ENCODE data around the gene TSPAN14. TPM values are rescaled to one million over a fixed set of nuclear protein-coding genes. Genes with fewer than 3 reads are reported as not detected.

TSPAN14 gene
- polyA plus RNA-seq, 12 donors: 30.9 to 65.8 (median 43.8) TPM; not detected in 1

DNA sequence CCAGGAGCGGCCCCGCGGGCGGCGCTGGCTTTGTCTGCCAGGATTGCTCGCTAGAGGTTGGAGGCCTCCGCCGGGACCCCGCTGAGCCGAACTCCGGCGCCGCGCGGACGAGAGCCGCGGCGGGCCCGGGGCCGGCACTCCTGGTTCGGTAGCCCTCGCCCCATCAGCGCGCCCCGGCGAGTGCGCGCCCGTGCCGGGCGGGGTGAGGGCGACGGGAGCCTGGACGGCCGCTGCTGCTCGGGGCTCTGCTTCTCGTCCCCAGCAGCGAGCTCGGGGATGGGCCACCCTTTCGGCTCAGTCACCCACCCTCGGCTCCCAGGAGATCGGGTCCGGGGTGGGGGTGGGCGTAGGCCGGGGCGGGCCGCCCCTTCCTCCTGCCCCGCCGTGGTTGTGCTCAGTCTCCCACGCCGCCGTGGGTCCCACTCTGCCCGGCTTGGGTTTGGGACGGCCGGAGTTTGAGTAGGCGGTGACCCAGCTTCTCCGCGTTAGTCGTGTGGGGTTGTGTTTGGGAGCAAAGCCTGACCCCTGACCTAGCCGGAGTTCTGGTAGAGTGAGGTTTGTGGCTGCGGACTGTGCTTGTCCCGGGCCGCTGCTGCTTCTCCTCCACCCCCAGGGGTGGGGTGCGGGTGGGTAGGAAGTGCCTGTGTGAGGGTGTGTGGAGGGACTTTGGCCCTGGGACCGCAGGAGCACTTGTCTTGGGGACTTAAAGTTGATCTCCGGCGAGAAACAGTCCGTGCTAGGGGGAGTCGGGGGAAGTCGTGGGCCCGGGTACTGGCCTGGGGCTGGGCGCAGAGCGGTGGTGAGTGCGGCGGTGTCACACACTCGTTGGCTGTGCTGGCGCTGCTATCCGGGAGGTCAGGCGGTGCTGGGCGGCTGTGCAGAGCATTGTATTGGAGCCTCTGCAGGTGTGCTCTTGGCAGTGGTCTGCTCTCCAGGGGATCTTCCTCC is 677 bp downstream of the TSPAN14 start:
- DNase-seq: peak; percentile 43

DNA sequence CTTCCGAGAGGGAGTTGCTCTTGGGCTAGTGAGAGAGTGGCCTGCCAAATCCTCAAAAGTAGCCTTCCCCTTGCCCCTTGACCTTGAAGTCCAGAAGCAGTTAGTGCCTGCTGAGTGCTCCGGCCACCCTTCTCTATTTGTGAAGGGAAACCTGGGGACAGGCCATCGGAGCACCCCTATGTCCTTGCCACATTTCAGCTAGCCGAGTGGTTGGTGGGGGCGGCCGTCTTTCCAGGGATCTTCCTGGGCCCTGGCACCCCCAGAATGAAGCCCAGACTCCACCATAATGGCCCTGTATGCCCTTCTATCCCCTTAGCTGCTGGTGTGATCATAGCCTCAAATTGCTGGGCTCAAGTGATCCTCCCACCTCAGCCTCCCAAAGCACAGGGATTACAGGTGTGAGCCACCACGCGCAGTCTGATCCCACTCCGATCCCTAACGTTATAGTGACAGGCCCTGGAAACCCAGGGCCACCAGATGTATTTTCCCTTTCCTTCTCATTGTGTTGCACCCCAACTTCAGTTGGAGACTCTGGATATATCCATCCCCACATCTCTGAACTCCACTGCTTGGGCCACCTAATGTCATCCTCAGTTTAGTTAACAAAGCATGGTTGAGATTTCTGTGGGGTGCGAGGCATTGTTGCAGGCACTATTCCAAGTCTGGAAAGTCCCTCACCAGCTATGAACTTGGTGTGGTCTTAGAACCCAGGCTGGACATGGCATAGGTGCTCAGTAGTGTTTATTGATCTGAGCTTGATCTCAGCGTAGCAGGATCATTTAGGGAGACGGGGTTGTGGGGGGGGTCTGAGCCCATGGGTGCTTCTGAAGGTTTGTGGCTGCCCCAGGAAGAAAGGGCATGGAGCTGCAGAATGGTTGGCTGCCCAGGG is 1.6 kb downstream of the TSPAN14 start:
- no peak for DNase-seq

DNA sequence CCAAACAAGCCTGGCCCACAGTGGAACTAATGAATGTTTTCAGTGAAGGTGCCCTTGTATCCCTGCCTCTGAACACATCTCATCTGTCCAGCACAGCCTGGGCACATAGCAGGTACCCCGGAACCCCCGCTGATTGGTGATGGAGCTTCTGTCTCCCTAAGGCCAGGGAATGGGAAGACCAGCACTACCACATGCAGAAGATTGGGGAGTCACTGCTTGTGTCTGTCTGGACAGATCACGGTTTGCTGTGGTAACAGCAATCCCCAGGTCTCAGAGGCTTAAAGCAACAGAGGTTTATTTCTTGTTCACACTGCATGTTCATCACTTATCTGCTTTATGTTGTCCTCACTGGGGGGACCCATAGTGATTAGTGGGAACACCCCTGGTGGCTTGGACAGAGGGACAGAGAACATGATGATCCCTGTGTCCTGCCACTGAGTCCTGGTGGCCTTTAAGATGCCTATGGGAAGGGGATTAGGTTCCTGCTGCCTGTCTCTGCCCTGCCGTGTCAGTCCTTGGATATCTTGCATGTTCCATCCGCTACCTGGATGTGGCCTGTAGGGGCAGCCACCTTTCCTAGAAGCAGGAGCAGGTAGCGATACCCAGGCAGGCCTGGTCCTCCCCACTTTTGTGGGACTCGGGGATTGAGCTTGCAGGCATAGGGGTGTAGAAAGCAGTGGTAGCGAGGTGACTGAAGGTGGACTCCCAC is 3.6 kb downstream of the TSPAN14 start:
- DNase-seq: no peak

DNA sequence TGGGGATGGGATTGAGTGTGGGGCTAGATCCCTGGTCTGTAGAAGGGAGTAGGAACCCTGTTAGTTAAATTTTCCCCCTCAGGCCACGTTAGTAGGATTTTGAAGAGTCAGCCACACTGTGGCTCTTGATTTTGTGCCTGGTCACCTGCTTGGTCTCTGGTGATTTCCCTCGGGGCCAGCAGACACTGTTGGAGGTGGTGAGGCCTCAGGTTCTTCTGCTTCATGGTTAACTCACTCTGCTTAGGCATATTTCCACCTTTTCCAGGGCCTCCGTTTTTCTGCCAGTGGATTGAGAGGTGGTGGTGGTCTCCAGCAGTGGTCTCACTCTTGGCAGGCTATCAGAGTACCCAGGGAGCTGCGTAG is 4.1 kb downstream of the TSPAN14 start:
- DNase-seq: no peak

DNA sequence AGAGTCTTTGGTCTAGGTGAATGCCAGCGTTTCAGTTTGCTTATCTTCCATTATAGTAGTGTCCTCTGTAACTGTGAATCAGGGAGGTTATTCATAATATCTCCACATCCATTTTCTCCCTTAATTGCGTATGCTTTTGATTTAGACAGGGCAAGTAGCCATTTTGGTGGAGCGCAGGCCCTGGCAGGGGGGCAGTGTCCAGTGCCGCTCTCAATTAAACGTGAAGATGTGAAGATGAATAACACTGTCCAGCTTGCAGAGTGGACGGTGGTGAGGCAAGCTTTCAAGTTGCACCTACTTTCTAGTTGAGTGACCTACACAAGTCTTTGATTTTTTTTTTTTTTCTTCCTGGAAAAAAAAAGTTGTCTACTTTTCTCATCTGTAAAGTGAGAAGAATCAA is 4.5 kb downstream of the TSPAN14 start:
- DNase-seq: no peak

DNA sequence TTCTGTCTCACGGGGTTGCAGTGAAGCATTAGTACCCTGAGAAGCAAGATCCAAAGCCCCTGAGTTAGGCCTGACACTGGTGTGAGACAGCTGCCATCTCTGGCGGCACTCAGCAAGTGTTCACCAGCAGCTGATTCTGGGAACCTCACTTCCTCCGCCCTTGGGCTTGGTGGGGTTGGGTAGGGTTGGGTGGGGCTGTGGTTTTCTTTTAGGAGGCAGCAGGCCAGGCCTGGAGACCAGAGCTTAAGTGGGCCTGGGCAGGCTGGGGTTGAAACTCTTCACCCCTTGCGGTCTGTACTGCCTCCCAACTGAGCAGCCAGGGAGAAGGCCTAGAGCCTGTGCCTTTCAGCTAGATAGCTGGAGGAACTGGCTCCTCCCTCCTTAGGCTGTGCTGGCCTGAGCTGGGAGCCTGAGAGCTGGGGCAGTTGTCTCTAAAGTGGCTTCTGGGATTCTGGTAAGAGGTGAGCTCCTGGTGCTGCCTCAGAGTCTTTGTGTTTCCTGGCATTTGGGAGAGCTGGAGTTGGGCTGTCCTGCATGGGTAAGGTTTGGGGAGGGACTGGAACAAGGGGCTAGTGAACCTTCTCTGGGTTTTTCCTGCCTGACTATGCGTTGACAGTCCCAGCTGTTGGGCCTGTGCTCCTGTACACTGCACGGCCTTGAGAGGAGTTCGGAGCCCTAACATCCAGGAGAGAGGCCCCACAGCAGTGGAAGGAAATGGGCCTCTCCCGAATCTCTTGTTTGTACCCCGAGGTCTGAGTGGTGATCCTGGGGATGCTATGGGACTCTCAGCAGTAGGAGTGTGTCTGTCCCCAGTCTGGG is 5.1 kb downstream of the TSPAN14 start:
- DNase-seq: peak; percentile 41

DNA sequence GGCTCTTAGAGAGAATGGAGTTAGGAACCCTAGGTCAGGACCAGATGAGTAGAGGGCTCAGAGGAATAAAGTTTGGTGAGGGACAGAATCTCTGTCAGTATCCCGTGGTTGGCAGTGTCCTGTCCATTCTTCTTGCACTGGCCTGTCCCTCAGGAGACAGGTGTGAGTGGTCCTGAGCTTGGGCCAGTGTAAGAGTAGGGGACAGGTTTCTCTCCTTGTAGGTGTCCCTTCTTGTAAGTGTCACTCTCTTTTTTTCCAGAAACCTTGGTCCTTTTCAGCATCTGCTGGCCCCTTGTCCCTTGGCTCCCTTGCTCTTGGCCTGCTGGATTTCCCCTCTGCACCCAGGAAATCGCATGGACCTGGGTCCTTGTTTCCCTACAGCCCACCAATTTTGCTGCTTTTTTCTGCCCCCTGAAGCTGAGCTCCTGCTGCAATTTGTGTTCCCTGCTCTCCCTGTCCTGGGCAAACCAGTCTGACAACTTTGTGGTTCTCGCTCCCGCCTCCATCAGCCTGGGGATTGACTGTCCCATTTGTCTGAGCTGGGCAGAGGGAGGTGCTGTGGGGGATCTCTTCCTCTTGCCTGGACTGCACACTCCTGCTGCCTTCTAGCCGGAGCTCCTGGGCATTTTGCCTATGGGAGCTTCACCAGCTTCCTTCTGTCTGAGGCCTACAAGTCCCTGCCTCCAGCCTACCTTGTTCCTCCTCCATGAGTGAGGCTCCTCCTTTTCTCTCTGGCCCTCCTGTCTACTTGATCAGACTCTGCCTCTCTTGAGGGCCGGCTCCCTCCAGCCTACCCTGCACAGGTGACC is 6.5 kb downstream of the TSPAN14 start:
- DNase-seq: no peak

DNA sequence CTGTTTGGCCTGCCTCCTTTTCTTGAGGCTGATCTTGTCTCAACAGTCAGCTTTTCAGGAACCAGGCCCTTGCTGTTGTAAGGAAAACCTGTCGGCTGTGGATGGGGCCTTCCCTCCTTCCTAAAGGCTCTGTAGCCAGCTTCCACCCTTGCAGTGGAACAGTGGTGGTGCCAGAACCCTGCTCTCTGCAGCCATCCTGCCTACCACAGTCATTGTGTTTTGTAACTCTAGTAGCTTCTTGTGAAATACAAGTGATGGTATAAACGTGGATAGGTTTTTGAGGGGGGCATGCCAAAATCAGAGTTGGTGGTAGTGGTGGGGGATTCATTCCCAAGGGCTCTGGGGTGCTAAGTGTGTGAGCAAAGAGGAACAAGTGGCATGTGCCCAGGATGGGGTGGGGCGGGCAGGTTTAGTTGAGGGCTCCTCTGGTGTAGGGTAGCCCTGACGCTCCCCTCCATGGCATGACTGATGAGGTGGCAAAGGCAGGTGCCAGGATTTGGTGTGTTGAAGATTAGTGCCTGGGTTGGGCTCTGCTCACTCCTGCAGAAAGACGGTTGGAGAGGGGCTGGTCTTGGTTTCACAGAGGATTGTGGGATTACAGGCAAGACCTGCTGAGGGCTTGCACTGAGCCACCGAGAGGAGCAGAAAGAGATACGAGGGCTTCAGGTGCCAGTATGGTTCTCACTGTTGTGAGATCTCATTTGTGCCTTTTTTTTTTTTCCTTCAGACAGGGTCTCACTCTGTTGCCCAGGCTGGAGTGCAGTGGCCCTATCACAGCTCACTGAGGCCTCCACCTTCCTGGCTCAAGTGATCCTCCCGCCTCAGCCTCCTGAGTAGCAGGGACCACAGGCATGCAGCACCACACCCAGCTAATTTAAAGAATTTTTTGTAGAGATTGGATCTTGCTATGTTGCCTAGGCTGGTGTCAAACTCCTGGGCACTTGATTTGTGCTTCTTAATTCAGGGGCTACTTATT is 7.4 kb downstream of the TSPAN14 start:
- no peak for DNase-seq

DNA sequence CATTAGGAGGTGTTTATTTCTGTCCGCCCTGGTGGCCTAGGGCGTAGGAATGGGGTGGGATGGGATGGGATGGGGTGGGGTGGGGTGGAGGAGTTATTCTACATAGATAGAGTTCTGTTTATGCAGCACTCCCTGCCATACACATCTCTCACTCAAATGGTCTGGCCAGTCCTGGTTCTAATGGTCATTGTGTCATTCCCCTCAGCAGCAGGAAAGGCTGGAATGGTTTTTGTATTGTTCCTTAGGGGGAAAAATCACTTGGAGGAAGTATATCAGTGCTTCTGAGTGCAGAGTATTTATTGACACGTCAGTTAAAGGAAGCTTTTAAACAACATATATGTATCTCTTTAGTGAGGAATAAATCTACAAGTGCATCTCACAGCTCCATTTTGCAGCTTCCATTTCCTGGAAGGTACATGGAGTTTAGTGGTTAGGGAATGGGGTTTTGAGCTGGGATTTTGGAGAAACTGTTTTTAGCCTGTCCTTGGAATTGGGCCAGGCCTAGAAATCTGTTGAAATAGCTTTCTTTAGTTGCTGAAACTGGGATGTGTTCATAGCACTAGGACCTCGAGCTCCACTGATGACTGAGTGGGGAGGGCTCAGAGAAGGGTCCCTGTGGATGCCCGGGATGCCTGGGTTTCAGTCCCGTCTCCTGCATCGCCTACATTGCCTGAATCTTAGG is 8.3 kb downstream of the TSPAN14 start:
- peak; percentile 64 for DNase-seq

DNA sequence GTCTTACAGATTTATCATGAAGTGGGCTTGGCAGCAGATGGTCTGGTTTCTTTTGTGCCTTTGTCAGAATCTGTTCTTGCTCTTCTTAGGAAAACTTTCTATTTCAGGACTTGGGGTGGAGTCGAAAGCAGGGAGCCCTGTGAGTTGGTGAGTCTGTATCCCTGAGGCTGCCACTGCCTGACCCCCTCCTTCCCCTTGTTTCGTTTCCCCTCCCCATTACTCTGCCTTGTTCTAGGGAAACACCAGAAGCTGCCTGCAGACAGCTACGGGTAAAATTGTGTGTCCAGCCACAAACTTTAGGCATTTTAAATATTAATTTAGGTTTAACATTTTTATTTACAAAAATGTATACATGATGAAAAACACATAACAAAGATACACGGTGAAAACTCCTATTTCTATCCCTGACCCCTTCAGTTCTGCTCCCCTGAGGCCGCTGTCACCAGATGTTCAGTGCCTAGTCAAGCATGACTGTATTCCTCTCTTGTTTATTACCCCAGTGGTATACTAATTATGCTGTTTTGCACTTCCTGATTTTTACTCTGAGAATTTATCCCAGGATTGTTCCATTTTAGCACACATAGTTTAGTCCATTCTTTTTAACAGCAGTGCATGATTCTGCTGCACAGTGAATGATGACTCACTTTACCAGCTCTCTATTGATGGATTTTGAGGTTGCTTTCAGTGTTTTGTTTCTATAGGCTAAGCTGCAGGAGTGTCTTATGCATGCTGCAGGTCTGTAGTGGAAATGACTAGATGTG is 9.1 kb downstream of the TSPAN14 start:
- no peak for DNase-seq

DNA sequence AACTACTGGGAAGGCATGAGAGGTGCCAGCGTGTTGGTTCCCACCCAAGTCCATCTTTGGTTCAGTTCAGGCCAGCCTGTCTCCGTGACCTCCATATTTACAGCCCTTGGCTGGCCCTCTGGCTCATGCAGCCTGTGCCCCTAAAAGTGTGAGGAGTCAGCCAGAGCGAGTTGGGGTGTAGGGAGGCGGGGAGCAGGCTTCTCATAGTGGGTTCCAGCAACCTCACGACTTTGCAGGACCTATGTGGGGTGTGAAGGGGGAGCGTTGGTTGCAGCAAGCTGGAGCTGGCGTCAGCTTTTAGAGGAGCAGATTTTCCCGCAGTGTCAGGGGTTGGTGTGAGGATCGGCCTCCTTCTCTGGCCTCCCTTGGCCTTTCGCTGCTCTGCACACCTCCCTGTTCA is 9.8 kb downstream of the TSPAN14 start:
- DNase-seq: no peak

DNA sequence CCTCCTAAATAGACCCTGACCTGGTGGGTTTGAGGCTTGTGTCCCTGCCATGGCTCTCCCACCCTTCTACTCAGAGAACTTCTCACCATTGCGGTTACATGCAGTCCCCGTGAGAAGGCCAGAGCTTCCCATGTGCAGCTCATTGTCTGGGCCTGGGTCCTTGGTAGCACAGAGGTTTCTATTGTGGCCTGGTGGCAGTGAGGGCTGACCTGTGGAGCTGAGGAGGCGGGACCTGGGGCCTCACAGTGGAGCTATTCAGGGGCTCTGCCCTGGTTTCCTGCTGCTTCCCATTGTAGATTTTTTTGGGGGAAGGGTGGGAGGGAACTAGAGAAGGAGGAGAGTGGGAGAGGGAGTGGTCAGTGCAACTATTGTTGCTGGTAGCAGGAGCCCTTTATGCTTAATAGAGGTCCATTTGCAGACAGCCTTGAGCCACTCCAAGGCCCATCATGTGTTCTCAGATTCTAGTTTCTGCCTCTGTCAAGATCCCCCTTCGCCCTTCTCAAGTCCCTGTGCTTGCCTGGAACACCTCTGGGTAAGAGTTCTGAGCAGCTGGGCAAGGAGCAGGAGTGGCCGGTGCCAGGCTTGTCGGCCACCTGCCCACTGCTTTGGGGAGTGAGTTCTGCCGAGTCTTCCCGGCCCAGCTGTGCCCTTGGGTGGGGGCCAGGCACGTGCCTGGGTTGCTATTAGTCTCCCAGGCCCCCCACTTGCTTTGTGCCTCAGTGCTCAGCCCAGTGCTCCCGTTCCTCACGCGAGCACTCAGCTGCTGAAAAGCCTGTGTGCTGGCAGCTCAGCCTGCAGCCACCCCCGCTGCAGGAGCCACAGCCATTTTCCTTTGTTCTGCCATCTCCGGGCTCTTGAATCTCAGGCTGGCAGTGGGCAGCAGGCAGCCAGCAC is 10.7 kb downstream of the TSPAN14 start:
- peak; percentile 37 for DNase-seq

DNA sequence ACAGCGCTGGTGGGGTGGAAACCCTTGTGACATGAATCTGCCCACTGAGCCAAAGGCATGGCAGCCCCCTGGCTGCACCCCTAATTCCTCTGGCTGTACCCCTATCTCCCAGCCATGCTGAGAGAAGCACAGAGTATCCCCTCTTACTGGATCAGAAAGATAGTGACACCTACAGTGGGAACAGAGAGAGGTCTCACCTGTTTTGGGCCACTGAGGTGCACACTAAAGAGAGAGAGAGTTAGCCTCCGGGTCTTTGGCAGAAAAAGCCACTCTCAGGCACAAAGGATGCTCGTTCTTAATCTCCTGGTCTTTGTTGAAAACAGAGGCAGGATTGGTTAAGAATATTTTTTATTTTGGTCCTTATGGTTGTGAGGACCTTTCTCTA is 11.3 kb downstream of the TSPAN14 start:
- DNase-seq: no peak

DNA sequence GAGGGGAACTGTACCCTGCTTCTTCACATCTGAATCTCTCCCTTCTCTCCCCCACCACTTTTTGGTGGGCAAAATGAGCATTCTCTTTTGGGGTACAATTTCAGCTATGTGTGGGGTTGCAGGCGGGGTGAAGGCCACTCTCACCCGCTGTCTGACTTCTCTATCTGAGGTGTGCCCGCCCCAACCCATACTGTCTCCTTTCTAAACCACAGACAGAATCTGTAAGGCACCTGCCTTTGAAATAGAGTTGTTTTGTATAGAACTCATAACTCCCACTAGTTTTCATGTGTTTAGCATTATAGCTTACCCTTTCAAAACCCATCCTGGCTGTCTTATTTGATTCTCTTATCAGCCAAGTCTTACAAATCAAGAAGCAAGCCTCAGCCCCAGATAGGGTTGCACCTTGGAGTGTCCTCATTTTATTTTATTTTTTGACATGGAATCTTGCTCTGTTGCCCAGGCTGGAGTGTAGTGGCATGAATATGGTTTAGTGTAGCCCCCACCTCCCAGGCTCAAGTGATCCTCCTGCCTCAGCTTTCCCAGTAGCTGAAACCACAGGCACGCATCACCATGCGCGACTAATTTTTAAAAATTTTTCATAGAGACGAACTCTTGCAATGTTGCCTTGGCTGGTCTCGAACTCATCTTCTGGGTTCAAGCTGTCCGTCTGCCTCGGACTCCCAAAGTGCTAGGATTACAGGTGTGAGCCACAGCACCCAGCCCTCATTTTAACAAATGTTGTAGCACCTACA is 11.9 kb downstream of the TSPAN14 start:
- no peak for DNase-seq

DNA sequence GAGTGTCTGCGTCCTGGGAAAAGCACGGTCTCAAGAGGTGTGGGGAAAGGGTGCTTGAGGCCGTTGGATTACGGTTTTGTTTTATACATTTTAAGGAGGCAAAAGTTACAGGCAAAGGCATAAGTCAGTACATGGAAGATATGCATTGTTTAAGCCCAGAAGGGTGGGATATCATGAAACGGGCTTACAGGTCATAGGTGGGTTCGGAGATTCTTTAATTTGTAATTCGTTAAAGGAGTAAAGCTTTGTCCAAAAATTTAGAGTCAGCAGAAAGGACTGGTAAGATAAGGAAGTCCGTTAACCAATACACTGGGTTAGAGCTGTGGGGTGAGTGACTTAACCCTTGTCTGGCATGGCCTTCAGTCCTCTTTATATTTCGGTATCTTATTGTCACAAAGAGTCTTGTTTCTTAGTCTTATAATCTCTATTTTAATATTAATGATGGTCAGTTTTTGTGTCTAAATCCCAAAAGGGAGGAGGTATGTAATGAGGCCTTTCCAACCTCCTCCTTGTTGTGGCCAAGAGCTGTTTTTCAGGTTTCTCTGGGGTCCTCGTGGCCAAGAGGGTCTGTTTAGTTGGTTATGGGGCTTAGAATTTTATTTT is 12.7 kb downstream of the TSPAN14 start:
- DNase-seq: no peak
